Stimulated activated CD4-positive, alpha-beta T cell treated with anti-CD3 and anti-CD28 coated beads, Interleukin-2, amount 100 ng/mL, for 4 hours (primary cell): ENCODE data around the gene SNTB2.
"Not testable (repeated sequence)": the region's sequence is repeated elsewhere in the genome, so short reads cannot be mapped to it uniquely, and the experiment has no call there.

Experiments
- DNase-seq: peaks from one replicate; pipeline ENCODE4 v3.0.0-alpha.2; 2020; ENCODE audit warnings: low read depth

SNTB2 gene

GRCh38 chr16:69186642-69187445, at the start of gene SNTB2:
Gene SNTB2 (plus strand): TSS chr16:69187164. CDS start chr16:69187167, 3 bp downstream.
- DNase-seq, result peak; percentile 73

GRCh38 chr16:69138608-69139007, 48.4 kb upstream of the SNTB2 start:
- DNase-seq, result no peak

GRCh38 chr16:69139464-69139863, 47.5 kb upstream of the SNTB2 start:
- not testable (repeated sequence) for DNase-seq

GRCh38 chr16:69141014-69141413, 46.0 kb upstream of the SNTB2 start:
- DNase-seq, result no peak

- no peak for DNase-seq
Observed at GRCh38 chr16:69141936-69142335, 45.0 kb upstream of the SNTB2 start.

- no peak for DNase-seq
Observed at GRCh38 chr16:69143116-69143515, 43.8 kb upstream of the SNTB2 start.

- no peak for DNase-seq
Observed at GRCh38 chr16:69145658-69146057, 41.3 kb upstream of the SNTB2 start.

- not testable (repeated sequence) for DNase-seq
Observed at GRCh38 chr16:69149621-69150020, 37.3 kb upstream of the SNTB2 start.

- DNase-seq, result peak; percentile 37
Observed at GRCh38 chr16:69150146-69150865, 36.7 kb upstream of the SNTB2 start.

- no peak for DNase-seq
Observed at GRCh38 chr16:69157196-69157595, 29.8 kb upstream of the SNTB2 start.

- DNase-seq, result no peak
Observed at GRCh38 chr16:69160192-69160591, 26.8 kb upstream of the SNTB2 start.

- DNase-seq, result no peak
Observed at GRCh38 chr16:69165584-69165983, 21.4 kb upstream of the SNTB2 start.

- peak; percentile 76 for DNase-seq
Observed at GRCh38 chr16:69166221-69166833, 20.6 kb upstream of the SNTB2 start.

GRCh38 chr16:69166946-69167930, 19.7 kb upstream of the SNTB2 start:
- no peak for DNase-seq

GRCh38 chr16:69169051-69169450, 17.9 kb upstream of the SNTB2 start:
- DNase-seq, result no peak

GRCh38 chr16:69169607-69170352, 17.2 kb upstream of the SNTB2 start:
- no peak for DNase-seq

- DNase-seq, result no peak
Observed at GRCh38 chr16:69171325-69172084, 15.5 kb upstream of the SNTB2 start.

- DNase-seq, result no peak
Observed at GRCh38 chr16:69176033-69176800, 10.7 kb upstream of the SNTB2 start.

- no peak for DNase-seq
Observed at GRCh38 chr16:69179328-69180010, 7.5 kb upstream of the SNTB2 start.
